ENCODE results near the gene WFDC2.
A peak's percentile ranks its signal among the peaks of the same experiment; 100 is the strongest.

- TF ChIP-seq CTCF (conservative IDR thresholded peaks at IDR 0.05 in 1 of 2, IDR thresholded peaks at IDR 0.05 in 1 of 2; ENCODE audit: extremely low read depth in 1 of 2, insufficient read depth in 1 of 2, low read depth in 1 of 2, low read length in 2 of 2), result peak in 1 of 2 donors; percentile 11
- no peak for TF ChIP-seq EZH2 (IDR thresholded peaks at IDR 0.05; ENCODE audit: borderline replicate concordance, low read length)
These were observed 9.9 kb upstream of the WFDC2 start for GRCh38 chr20:45459606-45460005.
